Ramos (cell line): ENCODE data around the gene COL15A1.

Source experiments
- in situ Hi-C: fragments of 300-500 bp; cut with MboI; formaldehyde crosslinking; loops from one replicate; pipeline ENCODE4 v1.14.3; 2022; ENCODE audit warnings: low sequenced_read_pairs; ENCODE audit not compliant: unreplicated experiment

COL15A1 gene

DNA sequence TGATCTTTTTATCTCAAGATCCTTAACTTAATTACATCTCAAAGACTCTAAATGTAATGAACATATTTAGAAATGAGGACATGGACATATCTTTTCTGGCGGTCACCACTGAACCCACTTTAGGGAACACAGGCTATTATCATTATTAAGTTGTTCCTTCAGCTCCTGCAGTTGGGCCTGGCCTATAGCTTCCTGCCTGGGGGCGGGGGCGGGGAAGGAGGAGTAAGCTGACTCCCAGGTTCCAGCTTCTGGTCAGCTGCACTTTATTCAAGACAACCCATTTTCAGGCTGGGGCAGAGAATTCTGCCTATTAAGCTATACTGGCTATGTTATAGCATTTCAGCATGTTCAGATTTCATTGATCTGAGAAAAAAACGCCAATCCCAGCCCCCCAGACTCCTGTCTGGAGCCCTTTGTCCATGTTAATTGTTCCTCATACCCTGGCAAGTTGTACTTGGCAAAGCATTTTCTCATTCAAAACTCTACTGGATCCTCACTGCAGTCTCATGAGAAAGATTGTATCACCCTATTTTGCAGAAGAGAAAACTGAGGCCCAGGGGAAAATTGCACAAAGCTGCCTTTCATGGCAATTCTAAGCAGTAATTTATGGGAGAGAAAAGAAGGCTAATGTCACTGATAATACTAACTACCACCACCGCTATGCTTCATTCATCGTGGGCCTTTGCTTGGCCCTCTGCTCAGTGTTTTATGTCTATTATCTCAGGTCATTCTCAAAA lies 25.1 kb downstream of the COL15A1 start:
- in situ Hi-C loops, result no loop called here

DNA sequence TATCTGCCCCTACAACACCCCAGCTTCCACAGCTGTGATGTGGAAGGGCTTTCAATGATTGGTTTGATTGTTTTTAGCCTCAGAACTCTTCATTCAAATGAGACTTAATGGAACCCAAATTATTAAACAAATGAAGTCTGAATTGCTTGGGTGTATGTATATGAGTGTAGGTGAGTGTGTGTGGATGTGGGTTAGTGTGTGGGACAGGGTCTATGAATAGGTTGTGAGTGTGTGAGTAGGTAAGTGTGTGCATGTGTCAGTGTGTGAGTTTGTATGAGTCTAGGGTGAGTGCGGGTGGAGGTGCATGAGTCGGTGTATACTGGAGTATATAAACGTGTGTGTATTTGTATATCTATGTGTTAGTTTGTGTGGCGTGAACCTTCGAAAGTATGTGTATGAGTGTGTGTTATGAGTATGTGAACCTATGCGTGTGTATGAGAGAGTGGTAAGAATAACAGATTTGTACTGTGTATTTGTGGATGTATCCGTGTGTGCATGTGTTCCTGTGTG lies 26.9 kb downstream of the COL15A1 start:
- in situ Hi-C loops, result no loop called here

- in situ Hi-C loops, result no loop called here
Observed at GRCh38 chr9:98971168-98971914, 27.6 kb downstream of the COL15A1 start.

DNA sequence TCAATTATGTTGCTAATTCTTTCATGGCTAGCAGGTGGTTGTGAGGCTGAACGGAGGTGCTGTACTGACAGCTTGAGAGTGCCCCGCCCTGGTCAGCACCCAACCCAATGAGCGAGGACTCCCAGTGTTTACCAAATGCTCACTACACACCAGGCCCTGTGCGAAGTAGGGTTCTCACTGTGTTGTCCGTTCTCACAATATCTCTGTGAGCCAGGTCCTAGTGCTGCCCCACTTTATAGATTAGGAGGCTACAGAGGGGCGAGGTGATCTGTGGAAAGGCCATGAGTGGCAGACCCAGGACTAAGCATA lies 28.2 kb downstream of the COL15A1 start:
- in situ Hi-C loops, result no loop called here

- in situ Hi-C loops, result no loop called here
Observed at GRCh38 chr9:98972716-98973115, 29.0 kb downstream of the COL15A1 start.

DNA sequence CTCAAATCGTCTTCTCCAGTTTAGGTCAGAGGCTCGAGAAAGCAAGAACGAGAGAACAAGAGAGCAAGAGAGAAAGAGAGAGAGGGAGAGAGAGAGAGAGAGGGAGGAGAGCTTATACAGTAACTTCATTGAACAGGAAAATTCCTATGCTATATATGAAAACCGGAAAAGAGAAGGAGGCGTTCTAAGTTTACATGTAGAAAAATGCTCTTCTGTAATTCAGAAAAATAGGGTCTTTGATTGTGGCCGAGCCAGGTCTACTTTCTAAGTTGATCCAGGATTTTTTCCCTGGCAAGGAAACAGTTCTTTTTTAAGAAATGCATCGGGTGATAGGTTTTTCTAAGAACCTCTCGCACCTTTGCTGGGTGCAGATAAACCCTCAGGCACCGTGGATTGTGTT lies 29.5 kb downstream of the COL15A1 start:
- in situ Hi-C loops, result no loop called here

DNA sequence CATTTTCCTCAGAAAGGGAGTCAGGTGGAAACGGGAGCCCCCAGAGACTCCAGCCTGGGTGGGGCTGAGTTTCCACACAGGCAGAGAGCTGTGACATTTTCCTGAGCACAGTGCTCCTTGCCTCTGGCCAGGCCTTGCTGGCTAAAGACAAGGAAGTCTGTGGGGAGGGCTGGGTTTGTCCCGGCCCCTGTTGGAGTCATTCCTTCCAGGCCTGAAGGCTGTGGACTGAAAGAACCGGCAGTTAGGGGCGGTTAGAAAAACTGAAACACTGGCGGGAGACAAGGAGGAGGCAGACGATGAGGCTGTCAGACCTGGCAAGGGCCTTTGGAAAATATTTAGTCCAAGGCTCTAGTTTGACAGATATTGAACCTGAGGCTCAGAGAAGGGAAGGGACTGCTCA lies 29.9 kb downstream of the COL15A1 start:
- in situ Hi-C loops, result no loop called here

DNA sequence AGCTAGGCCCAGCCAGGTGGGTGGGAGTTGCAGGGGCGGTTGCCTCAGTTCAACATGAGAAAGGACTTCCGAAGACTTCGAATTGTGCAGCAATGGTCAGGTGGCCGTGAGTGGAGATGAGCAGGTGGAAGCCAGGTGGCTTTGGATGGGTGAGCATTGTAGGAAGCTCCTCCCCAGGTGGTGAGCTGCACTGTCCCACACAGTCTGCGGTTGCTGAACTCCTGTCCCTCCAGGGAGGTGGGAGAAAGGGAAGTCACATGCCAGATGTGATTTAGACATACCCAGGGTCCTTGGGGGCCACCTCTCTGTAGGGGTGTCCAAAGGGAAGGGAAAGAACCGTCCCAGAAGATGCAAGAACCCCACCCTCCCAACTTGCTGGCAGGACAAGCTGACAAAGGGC lies 30.4 kb downstream of the COL15A1 start:
- in situ Hi-C loops, result no loop called here

- in situ Hi-C loops, result no loop called here
Observed at GRCh38 chr9:98974554-98974953, 30.8 kb downstream of the COL15A1 start.

GRCh38 chr9:98974994-98975712 lies 31.4 kb downstream of the COL15A1 start:
- in situ Hi-C loops, result loop anchor here (25.0 kb wide), 1 partner anchor 162 kb away; no protein-coding TSS in a partner anchor

DNA sequence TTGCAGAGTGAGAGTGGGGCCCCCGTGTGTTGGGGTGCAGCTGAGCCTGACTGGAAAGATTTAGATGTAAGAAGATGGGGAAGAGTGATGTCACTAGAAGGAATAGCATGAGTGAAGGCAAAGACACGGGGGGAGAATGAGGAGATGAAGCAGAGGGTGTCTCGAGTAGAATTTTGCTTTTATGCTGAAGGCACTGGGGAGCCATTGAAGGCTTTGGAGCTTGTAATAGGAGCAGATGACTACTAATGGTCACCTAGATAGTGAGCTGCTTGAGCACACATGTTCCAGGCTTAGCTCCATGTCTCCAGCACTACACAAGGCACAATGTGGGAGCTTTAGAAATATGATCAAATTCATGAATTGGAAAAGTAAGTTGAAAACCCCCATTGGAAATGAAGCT lies 32.1 kb downstream of the COL15A1 start:
- in situ Hi-C loops, result loop anchor here (25.0 kb wide), 1 partner anchor 161 kb away; no protein-coding TSS in a partner anchor

GRCh38 chr9:98977246-98977714 lies 33.6 kb downstream of the COL15A1 start:
- in situ Hi-C loops, result loop anchor here (25.0 kb wide), 1 partner anchor 160 kb away; no protein-coding TSS in a partner anchor

DNA sequence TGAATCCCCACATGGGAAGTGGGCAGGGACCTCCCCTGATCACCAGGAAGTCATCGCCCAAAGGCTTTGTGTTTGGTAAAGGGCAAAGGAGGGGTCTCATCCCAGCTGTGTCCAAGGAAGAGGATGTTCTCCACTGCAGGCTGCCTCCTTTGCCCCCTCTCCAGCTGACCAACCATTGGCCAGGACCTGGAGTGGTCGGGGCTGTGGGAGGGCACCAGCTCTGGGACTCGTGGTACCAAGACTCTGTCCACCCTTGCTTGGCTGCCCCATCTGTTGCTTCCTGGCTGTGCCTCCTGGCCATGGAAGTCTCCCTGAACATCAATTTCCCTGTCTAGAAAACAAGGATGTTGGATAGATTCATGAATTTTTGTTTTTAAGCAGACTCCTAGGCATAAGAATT lies 34.1 kb downstream of the COL15A1 start:
- in situ Hi-C loops, result loop anchor here (25.0 kb wide), 1 partner anchor 159 kb away; no protein-coding TSS in a partner anchor

GRCh38 chr9:98978231-98978681 lies 34.5 kb downstream of the COL15A1 start:
- in situ Hi-C loops, result loop anchor here (25.0 kb wide), 1 partner anchor 159 kb away; no protein-coding TSS in a partner anchor

GRCh38 chr9:98980291-98980690 lies 36.6 kb downstream of the COL15A1 start:
- in situ Hi-C loops, result loop anchor here (25.0 kb wide), 1 partner anchor 157 kb away; no protein-coding TSS in a partner anchor

GRCh38 chr9:98983295-98984268 lies 39.9 kb downstream of the COL15A1 start:
- in situ Hi-C loops, result loop anchor here (25.0 kb wide), 1 partner anchor 154 kb away; no protein-coding TSS in a partner anchor

- in situ Hi-C loops, result loop anchor here (25.0 kb wide), 1 partner anchor 152 kb away; no protein-coding TSS in a partner anchor
Observed at GRCh38 chr9:98985596-98985995, 41.9 kb downstream of the COL15A1 start.

DNA sequence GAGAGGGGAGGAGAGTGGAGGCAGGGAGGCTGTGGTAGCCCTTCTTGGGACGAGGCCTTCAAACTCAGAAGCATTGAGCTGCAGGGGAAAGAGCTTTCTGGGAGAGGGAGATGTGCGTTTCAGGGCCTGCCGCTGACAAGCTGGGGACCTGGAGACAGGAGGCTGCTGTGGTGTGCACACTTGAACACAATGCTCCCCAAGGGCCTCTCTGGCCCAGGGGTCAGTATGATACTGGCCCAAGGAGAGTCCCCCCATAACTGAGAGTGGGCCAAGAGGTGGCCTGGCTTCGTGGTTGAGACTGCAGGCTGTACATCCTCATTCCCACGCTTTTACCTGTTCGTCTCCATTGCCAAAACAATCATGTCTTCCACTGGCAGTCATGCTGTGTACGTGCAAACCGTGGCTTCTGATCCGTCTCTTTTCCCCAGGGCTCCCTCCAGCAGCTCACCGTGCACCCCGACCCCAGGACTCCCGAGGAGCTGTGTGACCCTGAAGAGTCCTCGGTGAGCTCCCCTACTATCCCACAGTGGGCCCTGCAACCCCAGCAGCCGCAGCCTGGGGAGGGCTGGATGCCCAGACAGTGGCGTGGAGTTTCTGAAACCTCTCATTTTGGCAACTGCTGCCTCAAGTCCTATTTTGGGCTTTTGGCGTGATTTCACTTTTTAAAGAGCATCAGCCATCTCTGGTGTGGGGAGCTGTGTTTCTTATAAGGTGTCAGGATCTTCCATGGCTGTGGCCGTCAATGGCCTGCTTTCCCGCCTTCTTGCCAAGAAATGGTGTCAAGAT lies 43.4 kb downstream of the COL15A1 start:
- in situ Hi-C loops, result loop anchor here (25.0 kb wide), 1 partner anchor 150 kb away; no protein-coding TSS in a partner anchor
